ENCODE results near the gene MEGF11. TPM values are rescaled to one million over a fixed set of nuclear protein-coding genes. Genes with fewer than 3 reads are reported as not detected.

Gene MEGF11
- polyA plus RNA-seq, 3 donors, result not detected

DNA sequence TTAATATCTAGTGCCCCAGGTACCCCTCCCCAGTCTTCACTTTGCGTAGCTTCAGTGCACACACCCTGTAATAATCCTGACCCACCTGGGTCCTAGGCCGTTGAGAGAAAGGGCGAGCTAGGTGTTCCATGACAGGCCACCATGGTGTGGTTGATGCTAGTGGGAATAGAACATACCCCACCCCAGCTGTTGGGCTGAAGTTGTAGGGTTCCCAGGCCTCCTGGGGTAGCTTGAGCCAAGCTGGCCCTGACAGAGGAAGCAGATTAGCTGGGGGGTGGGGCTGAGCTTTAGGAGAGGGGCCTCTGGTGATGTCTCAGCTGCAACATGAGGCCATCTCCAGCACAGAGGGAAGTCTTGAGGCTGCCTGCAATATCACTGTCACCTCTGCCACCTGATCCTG lies 343.7 kb downstream of the MEGF11 start:
- Mint-ChIP-seq H3K36me3 (peaks cover 37 to 45% of the 10 kb centered on the region in 2 donors), H3K4me1 (no peaks in the 10 kb centered on the region), H3K27me3 (ENCODE audit: low read depth in 3 of 3) (peaks cover 0 to 3% (median 0%) of the 10 kb centered on the region in 3 donors), H3K4me3 (no peak overlapping the region), H3K27ac (no peak overlapping the region), H3K9me3 (no peaks in the 10 kb centered on the region)
- Histone ChIP-seq H2AFZ (ENCODE audit: insufficient read depth, low read depth, low read length, poor library complexity, severe bottlenecking) (no peak overlapping the region), H3K9ac (ENCODE audit: insufficient read depth, low read length, poor library complexity, severe bottlenecking) (no peak overlapping the region), H3K4me2 (replicated peaks; ENCODE audit: extremely low read depth, low read length, poor library complexity, severe bottlenecking) (no peak overlapping the region), H3K27ac (ENCODE audit: low read depth in 1 of 2, low read length in 2 of 2) (no peak overlapping the region), H3K79me2 (ENCODE audit: insufficient read depth, low read length) (no peaks in the 10 kb centered on the region), H3K4me1 (ENCODE audit: control insufficient read depth in 1 of 2, insufficient read depth in 2 of 2, low read length in 2 of 2) (no peaks in the 10 kb centered on the region), H3K9me3 (replicated peaks in 1 of 2; ENCODE audit: control insufficient read depth in 1 of 2, insufficient read depth in 1 of 2, low read length in 2 of 2) (no peaks in the 10 kb centered on the region), H3K27me3 (ENCODE audit: control insufficient read depth in 2 of 2, insufficient read depth in 2 of 2, low read length in 2 of 2) (no peaks in the 10 kb centered on the region), H3K36me3 (replicated peaks in 1 of 2; ENCODE audit: control insufficient read depth in 1 of 2, insufficient read depth in 2 of 2, low read length in 2 of 2) (peaks cover 12 to 77% of the 10 kb centered on the region in 2 donors), H4K20me1 (ENCODE audit: insufficient read depth, low read length) (no peaks in the 10 kb centered on the region), H3K4me3 (replicated peaks in 1 of 3; ENCODE audit: low read depth in 2 of 3, low read length in 3 of 3) (no peak overlapping the region)
- TF ChIP-seq, protein P1, sequence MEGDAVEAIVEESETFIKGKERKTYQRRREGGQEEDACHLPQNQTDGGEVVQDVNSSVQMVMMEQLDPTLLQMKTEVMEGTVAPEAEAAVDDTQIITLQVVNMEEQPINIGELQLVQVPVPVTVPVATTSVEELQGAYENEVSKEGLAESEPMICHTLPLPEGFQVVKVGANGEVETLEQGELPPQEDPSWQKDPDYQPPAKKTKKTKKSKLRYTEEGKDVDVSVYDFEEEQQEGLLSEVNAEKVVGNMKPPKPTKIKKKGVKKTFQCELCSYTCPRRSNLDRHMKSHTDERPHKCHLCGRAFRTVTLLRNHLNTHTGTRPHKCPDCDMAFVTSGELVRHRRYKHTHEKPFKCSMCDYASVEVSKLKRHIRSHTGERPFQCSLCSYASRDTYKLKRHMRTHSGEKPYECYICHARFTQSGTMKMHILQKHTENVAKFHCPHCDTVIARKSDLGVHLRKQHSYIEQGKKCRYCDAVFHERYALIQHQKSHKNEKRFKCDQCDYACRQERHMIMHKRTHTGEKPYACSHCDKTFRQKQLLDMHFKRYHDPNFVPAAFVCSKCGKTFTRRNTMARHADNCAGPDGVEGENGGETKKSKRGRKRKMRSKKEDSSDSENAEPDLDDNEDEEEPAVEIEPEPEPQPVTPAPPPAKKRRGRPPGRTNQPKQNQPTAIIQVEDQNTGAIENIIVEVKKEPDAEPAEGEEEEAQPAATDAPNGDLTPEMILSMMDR (IDR thresholded peaks at IDR 0.05), result no peak
- no peak for DNase-seq
- WGBS (ENCODE audit: insufficient coverage), result no CpG with 5 or more reads among the region's 3 CpGs
- intact Hi-C loops (cut with micrococcal nuclease), result no loop called here

DNA sequence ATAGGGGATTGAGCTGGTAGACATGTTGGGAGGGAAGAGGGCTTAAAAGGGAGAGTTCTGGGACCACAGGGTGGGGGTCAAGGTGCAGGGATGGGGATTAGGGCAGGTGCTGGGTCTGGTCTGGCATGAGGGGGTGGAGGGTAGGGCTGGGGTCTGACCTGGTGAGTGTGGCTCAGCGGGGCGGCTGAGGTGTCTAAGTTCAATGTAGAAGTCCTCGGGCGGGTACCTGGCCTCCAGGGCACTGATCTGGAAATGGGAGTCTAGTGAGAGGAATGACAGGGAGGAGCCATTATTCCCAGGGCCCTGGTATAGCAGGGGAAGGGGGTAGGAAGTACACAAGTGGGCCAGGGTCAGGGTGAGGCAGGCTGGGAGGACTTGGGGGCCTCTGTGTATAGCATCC lies 344.7 kb downstream of the MEGF11 start:
- Mint-ChIP-seq H3K36me3 (peaks cover 41 to 50% of the 10 kb centered on the region in 2 donors), H3K27ac (peak overlapping the region in 2 of 7 donors; percentile 15 to 34)

More for the DNA sequence above, 344.7 kb downstream of the MEGF11 start:
- H3K9ac ChIP-seq (ENCODE audit: insufficient read depth, low read length, poor library complexity, severe bottlenecking), result no peak overlapping the region
- Mint-ChIP-seq H3K27me3 (ENCODE audit: low read depth in 3 of 3) (peaks cover 0 to 3% (median 0%) of the 10 kb centered on the region in 3 donors), H3K9me3 (no peaks in the 10 kb centered on the region), H3K4me1 (no peaks in the 10 kb centered on the region), H3K4me3 (no peak overlapping the region)
- no peaks in the 10 kb centered on the region for H4K20me1 ChIP-seq (ENCODE audit: insufficient read depth, low read length)
- H2AFZ ChIP-seq (ENCODE audit: insufficient read depth, low read depth, low read length, poor library complexity, severe bottlenecking), result no peak overlapping the region
- intact Hi-C loops (cut with micrococcal nuclease), result no loop called here
- H3K27ac ChIP-seq (ENCODE audit: low read depth in 1 of 2, low read length in 2 of 2), result no peak overlapping the region
- TF ChIP-seq, protein P1 (IDR thresholded peaks at IDR 0.05), result no peak
- no peaks in the 10 kb centered on the region for H3K9me3 ChIP-seq (replicated peaks in 1 of 2; ENCODE audit: control insufficient read depth in 1 of 2, insufficient read depth in 1 of 2, low read length in 2 of 2)
- 100% methylated on average over 3 of the region's 4 CpGs for WGBS (ENCODE audit: insufficient coverage)
- H3K4me3 ChIP-seq (replicated peaks in 1 of 3; ENCODE audit: low read depth in 2 of 3, low read length in 3 of 3), result no peak overlapping the region
- no peak overlapping the region for H3K4me2 ChIP-seq (replicated peaks; ENCODE audit: extremely low read depth, low read length, poor library complexity, severe bottlenecking)
- H3K27me3 ChIP-seq (ENCODE audit: control insufficient read depth in 2 of 2, insufficient read depth in 2 of 2, low read length in 2 of 2), result no peaks in the 10 kb centered on the region
- no peaks in the 10 kb centered on the region for H3K4me1 ChIP-seq (ENCODE audit: control insufficient read depth in 1 of 2, insufficient read depth in 2 of 2, low read length in 2 of 2)
- H3K36me3 ChIP-seq (replicated peaks in 1 of 2; ENCODE audit: control insufficient read depth in 1 of 2, insufficient read depth in 2 of 2, low read length in 2 of 2), result peaks cover 12 to 87% of the 10 kb centered on the region in 2 donors
- no peaks in the 10 kb centered on the region for H3K79me2 ChIP-seq (ENCODE audit: insufficient read depth, low read length)
- no peak for DNase-seq
